ENCODE measurements around the gene INPP5D. TPM values are rescaled to one million over a fixed set of nuclear protein-coding genes. Genes with fewer than 3 reads are reported as not detected.

INPP5D gene
- total RNA-seq, 1 donor from 2014 or later = 14.7 TPM

DNA sequence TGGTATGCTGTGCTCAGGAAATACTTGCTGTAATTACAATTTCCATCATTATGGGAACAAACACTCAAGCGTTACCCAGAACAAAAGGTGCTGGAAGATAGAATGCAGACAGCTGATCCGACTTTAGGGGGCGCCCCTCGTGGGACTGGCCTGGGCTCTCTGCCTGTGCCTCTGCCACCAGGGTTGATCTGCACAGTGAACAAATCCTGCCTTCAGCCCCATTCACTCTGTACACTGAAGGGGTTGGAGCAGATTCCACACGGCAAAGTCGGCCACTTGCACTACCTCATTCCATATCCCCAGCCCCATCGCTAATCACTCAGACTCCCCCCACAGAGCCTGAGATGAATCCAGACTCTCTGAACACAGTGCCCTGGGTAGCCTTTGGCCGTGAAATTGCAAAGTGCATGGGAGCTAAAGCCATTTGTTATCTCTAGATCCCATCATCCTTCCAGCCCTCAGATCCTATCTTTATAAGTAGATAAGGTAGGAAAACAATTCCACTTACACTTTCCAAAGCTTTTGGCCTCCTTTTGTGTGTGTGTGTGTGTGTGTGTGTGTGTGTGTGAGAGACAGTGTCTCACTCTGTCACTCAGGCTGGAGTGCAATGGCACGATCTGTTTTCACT is 69.3 kb downstream of the INPP5D start:
- TF ChIP-seq, protein P1, sequence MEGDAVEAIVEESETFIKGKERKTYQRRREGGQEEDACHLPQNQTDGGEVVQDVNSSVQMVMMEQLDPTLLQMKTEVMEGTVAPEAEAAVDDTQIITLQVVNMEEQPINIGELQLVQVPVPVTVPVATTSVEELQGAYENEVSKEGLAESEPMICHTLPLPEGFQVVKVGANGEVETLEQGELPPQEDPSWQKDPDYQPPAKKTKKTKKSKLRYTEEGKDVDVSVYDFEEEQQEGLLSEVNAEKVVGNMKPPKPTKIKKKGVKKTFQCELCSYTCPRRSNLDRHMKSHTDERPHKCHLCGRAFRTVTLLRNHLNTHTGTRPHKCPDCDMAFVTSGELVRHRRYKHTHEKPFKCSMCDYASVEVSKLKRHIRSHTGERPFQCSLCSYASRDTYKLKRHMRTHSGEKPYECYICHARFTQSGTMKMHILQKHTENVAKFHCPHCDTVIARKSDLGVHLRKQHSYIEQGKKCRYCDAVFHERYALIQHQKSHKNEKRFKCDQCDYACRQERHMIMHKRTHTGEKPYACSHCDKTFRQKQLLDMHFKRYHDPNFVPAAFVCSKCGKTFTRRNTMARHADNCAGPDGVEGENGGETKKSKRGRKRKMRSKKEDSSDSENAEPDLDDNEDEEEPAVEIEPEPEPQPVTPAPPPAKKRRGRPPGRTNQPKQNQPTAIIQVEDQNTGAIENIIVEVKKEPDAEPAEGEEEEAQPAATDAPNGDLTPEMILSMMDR (IDR thresholded peaks at IDR 0.05; ENCODE audit: insufficient read depth, low read depth, low read length) = no peak
- no peak for TF ChIP-seq EZH2 (IDR thresholded peaks at IDR 0.05; ENCODE audit: insufficient read depth, low read length)
- Mint-ChIP-seq H3K4me1 (ENCODE audit: low read depth, unreplicated experiment) (no peaks in the 10 kb centered on the region), H3K4me3 (ENCODE audit: unreplicated experiment) (no peak overlapping the region), H3K27me3 (ENCODE audit: low read depth, unreplicated experiment) (peaks cover 35% of the 10 kb centered on the region), H3K9me3 (ENCODE audit: unreplicated experiment) (no peaks in the 10 kb centered on the region), H3K27ac (ENCODE audit: unreplicated experiment) (no peak overlapping the region), H3K36me3 (ENCODE audit: low read depth, unreplicated experiment) (no peaks in the 10 kb centered on the region)
- no peak overlapping the region for H3K9ac ChIP-seq (ENCODE audit: low read length)
- no peak overlapping the region for H3K27ac ChIP-seq (ENCODE audit: low read depth, low read length)
- no peaks in the 10 kb centered on the region for H3K4me1 ChIP-seq (ENCODE audit: insufficient read depth, low read length)
- H2AFZ ChIP-seq (ENCODE audit: low read depth, low read length) = no peak overlapping the region
- H3K27me3 ChIP-seq (ENCODE audit: insufficient read depth, low read length) = peaks cover 6% of the 10 kb centered on the region
- H3K79me2 ChIP-seq (ENCODE audit: insufficient read depth, low read length) = no peaks in the 10 kb centered on the region
- no peak for FAIRE-seq
- H3K9me3 ChIP-seq (ENCODE audit: insufficient read depth, low read depth, low read length) = no peaks in the 10 kb centered on the region
- no peaks in the 10 kb centered on the region for H4K20me1 ChIP-seq (ENCODE audit: insufficient read depth, low read length)
- DNase-seq (ENCODE audit: low read depth) = no peak
- H3K4me2 ChIP-seq (ENCODE audit: low read length) = no peak overlapping the region
- H3K36me3 ChIP-seq (ENCODE audit: insufficient read depth, low read length) = no peaks in the 10 kb centered on the region
- H3K4me3 ChIP-seq (ENCODE audit: insufficient read depth, low read depth, low read length) = no peak overlapping the region

DNA sequence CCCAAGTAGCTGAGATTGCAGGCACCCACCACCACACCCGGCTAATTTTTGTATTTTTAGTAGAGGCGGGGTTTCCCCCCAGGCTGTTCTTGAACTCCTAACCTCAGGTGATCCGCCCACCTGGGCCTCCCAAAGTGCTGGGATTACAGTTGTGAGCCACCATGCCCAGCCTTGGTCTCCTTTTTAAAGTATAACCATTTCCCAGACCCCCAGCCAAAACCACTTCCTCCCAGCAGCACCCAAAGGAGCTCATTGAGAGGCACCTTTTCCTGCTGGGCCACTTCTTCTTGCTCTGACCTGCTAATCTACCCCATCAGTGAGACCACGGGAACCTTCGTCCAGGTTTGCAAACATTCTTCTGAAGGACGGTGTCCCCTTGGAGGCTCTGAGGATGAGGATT is 69.9 kb downstream of the INPP5D start:
- H3K9me3 Mint-ChIP-seq (ENCODE audit: unreplicated experiment) = no peaks in the 10 kb centered on the region
- no peaks in the 10 kb centered on the region for H3K9me3 ChIP-seq (ENCODE audit: insufficient read depth, low read depth, low read length)
- H3K27me3 Mint-ChIP-seq (ENCODE audit: low read depth, unreplicated experiment) = peaks cover 29% of the 10 kb centered on the region
- peaks cover 6% of the 10 kb centered on the region for H3K27me3 ChIP-seq (ENCODE audit: insufficient read depth, low read length)
- H3K9ac ChIP-seq (ENCODE audit: low read length) = no peak overlapping the region
- no peak overlapping the region for H3K4me3 ChIP-seq (ENCODE audit: insufficient read depth, low read depth, low read length)
- no peaks in the 10 kb centered on the region for H3K4me1 ChIP-seq (ENCODE audit: insufficient read depth, low read length)
- no peak overlapping the region for H3K4me3 Mint-ChIP-seq (ENCODE audit: unreplicated experiment)
- H3K4me1 Mint-ChIP-seq (ENCODE audit: low read depth, unreplicated experiment) = no peaks in the 10 kb centered on the region
- no peak overlapping the region for H3K4me2 ChIP-seq (ENCODE audit: low read length)
- no peaks in the 10 kb centered on the region for H4K20me1 ChIP-seq (ENCODE audit: insufficient read depth, low read length)
- no peak for DNase-seq (ENCODE audit: low read depth)
- no peak for FAIRE-seq
- TF ChIP-seq, protein P1 (IDR thresholded peaks at IDR 0.05; ENCODE audit: insufficient read depth, low read depth, low read length) = no peak
- no peak for TF ChIP-seq EZH2 (IDR thresholded peaks at IDR 0.05; ENCODE audit: insufficient read depth, low read length)
- no peak overlapping the region for H3K27ac ChIP-seq (ENCODE audit: low read depth, low read length)
- H2AFZ ChIP-seq (ENCODE audit: low read depth, low read length) = no peak overlapping the region
- H3K36me3 Mint-ChIP-seq (ENCODE audit: low read depth, unreplicated experiment) = no peaks in the 10 kb centered on the region
- H3K79me2 ChIP-seq (ENCODE audit: insufficient read depth, low read length) = no peaks in the 10 kb centered on the region
- no peak overlapping the region for H3K27ac Mint-ChIP-seq (ENCODE audit: unreplicated experiment)
- H3K36me3 ChIP-seq (ENCODE audit: insufficient read depth, low read length) = no peaks in the 10 kb centered on the region

DNA sequence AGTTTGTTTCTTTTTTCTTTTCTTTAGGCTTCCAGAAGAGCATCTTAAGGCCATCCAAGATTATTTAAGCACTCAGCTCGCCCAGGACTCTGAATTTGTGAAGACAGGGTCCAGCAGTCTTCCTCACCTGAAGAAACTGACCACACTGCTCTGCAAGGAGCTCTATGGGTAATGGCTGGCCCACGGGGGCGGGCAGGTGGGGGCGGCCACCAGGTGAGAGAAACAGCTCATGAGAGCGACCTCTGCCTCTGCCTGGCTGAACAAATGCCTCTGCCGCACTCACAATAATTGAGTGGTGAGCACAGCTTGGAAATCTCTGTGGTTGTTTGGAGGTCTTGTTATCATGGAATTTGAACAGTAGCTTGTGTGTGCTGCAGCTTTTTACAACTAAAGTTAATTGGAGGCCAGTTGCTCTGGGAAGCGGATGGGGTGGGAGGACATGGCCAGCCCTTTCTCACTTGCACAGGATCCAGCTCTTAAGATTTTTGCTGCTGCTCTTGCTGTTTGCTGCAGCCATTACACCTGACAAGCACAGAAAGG is 70.4 kb downstream of the INPP5D start:
- no peak for DNase-seq (ENCODE audit: low read depth)
- H3K9me3 ChIP-seq (ENCODE audit: insufficient read depth, low read depth, low read length) = no peaks in the 10 kb centered on the region
- no peak overlapping the region for H2AFZ ChIP-seq (ENCODE audit: low read depth, low read length)
- peaks cover 6% of the 10 kb centered on the region for H3K27me3 ChIP-seq (ENCODE audit: insufficient read depth, low read length)
- H4K20me1 ChIP-seq (ENCODE audit: insufficient read depth, low read length) = no peaks in the 10 kb centered on the region
- no peak overlapping the region for H3K4me3 ChIP-seq (ENCODE audit: insufficient read depth, low read depth, low read length)
- no peak for TF ChIP-seq EZH2 (IDR thresholded peaks at IDR 0.05; ENCODE audit: insufficient read depth, low read length)
- TF ChIP-seq, protein P1 (IDR thresholded peaks at IDR 0.05; ENCODE audit: insufficient read depth, low read depth, low read length) = no peak
- H3K27ac ChIP-seq (ENCODE audit: low read depth, low read length) = no peak overlapping the region
- no peak overlapping the region for H3K9ac ChIP-seq (ENCODE audit: low read length)
- H3K4me1 Mint-ChIP-seq (ENCODE audit: low read depth, unreplicated experiment) = no peaks in the 10 kb centered on the region
- FAIRE-seq = no peak
- no peaks in the 10 kb centered on the region for H3K79me2 ChIP-seq (ENCODE audit: insufficient read depth, low read length)
- H3K9me3 Mint-ChIP-seq (ENCODE audit: unreplicated experiment) = no peaks in the 10 kb centered on the region
- no peaks in the 10 kb centered on the region for H3K36me3 Mint-ChIP-seq (ENCODE audit: low read depth, unreplicated experiment)
- no peak overlapping the region for H3K4me2 ChIP-seq (ENCODE audit: low read length)
- H3K27ac Mint-ChIP-seq (ENCODE audit: unreplicated experiment) = no peak overlapping the region
- peaks cover 29% of the 10 kb centered on the region for H3K27me3 Mint-ChIP-seq (ENCODE audit: low read depth, unreplicated experiment)
- H3K36me3 ChIP-seq (ENCODE audit: insufficient read depth, low read length) = no peaks in the 10 kb centered on the region
- no peak overlapping the region for H3K4me3 Mint-ChIP-seq (ENCODE audit: unreplicated experiment)
- H3K4me1 ChIP-seq (ENCODE audit: insufficient read depth, low read length) = no peaks in the 10 kb centered on the region
